Measurements from ENCODE around the gene PACSIN1. TPM values are rescaled to one million over a fixed set of nuclear protein-coding genes. Genes with fewer than 3 reads are reported as not detected.

The PACSIN1 gene
- total RNA-seq, 2 experiments from 2014 or later = 19.3 to 88.4 TPM

- peaks cover 13% of the 10 kb centered on the region; the same call in 1 of the 2 replicates for H4K20me1 ChIP-seq (ENCODE audit: insufficient read depth, low read length)
- peaks cover 21% of the 10 kb centered on the region for H3K4me1 ChIP-seq (ENCODE audit: insufficient read depth, low read length, poor library complexity, severe bottlenecking)
- peaks cover 8% of the 10 kb centered on the region; the same call in 1 of the 2 replicates for H3K9me3 ChIP-seq (ENCODE audit: low read length)
- H3K27ac ChIP-seq (ENCODE audit: low read depth, low read length, poor library complexity, severe bottlenecking) = peak within 1 kb of the TSS; percentile 70
- ChIA-PET CTCF (ENCODE audit: unreplicated experiment) (no interaction called here), POLR2A (interaction anchor here (0.7 to 2.1 kb wide), 5 partner anchors 10 to 676 kb away, joined by 3 to 14 read pairs (median 5); partner anchors contain the start of gene HMGA1)
- peaks cover 48% of the 10 kb centered on the region for H3K36me3 ChIP-seq (ENCODE audit: insufficient read depth, low read length)
- TF ChIP-seq CTCF (conservative IDR thresholded peaks at IDR 0.05; ENCODE audit: low read length) (no peak), EZH2phosphoT487 (IDR thresholded peaks at IDR 0.05; ENCODE audit: borderline replicate concordance, low read depth, low read length) (no peak)
- H3K9me2 ChIP-seq (ENCODE audit: insufficient read depth, low read length) = no peaks in the 10 kb centered on the region
- no TSS peak for BruUV-seq (replicated peaks)
- H2AFZ ChIP-seq (ENCODE audit: low read length) = peak within 1 kb of the TSS; percentile 91
- DNase-seq (ENCODE audit: low spot score) = peak; percentile 93
- peak within 1 kb of the TSS; percentile 97 for H3K4me3 ChIP-seq (ENCODE audit: low read depth, low read length, poor library complexity, severe bottlenecking)
- H3K79me2 ChIP-seq (ENCODE audit: insufficient read depth, low read depth, low read length) = peaks cover 51% of the 10 kb centered on the region
- H3K4me2 ChIP-seq (ENCODE audit: low read length) = peak within 1 kb of the TSS; percentile 65
- intact Hi-C loops (cut with micrococcal nuclease; ENCODE audit: unreplicated experiment) = loop anchor here (1.0 kb wide), 1 partner anchor 176 kb away; the partner anchor contains the start of gene SMIM29
Measured at GRCh38 chr6:34425498-34426410, 40.1 kb upstream of the PACSIN1 start, which contains the start of gene RPS10. RPS10 (minus strand) TSS chr6:34426069; CDS start chr6:34425221, 848 bp downstream.

- H3K79me2 ChIP-seq (ENCODE audit: insufficient read depth, low read depth, low read length) = no peaks in the 10 kb centered on the region
- no peak overlapping the region for H3K27ac ChIP-seq (ENCODE audit: low read depth, low read length, poor library complexity, severe bottlenecking)
- H3K4me3 ChIP-seq (ENCODE audit: low read depth, low read length, poor library complexity, severe bottlenecking) = no peak overlapping the region
- ChIA-PET POLR2A (interaction anchor here (0.6 kb wide), 1 partner anchor 1902 kb away, joined by 5 read pairs; no protein-coding TSS in a partner anchor), CTCF (ENCODE audit: unreplicated experiment) (no interaction called here)
- peaks cover 17% of the 10 kb centered on the region for H3K9me3 ChIP-seq (ENCODE audit: low read length)
- BruUV-seq (replicated peaks) = no TSS peak
- no peak overlapping the region for H2AFZ ChIP-seq (ENCODE audit: low read length)
- no peaks in the 10 kb centered on the region; the same call in 1 of the 2 replicates for H3K36me3 ChIP-seq (ENCODE audit: insufficient read depth, low read length)
- no peaks in the 10 kb centered on the region for H4K20me1 ChIP-seq (ENCODE audit: insufficient read depth, low read length)
- intact Hi-C loops (cut with micrococcal nuclease; ENCODE audit: unreplicated experiment) = no loop called here
- no peak for TF ChIP-seq CTCF (conservative IDR thresholded peaks at IDR 0.05; ENCODE audit: low read length)
- TF ChIP-seq EZH2phosphoT487 (IDR thresholded peaks at IDR 0.05; ENCODE audit: borderline replicate concordance, low read depth, low read length) = no peak
- DNase-seq (ENCODE audit: low spot score) = no peak
- peaks cover 11% of the 10 kb centered on the region for H3K4me1 ChIP-seq (ENCODE audit: insufficient read depth, low read length, poor library complexity, severe bottlenecking)
- no peaks in the 10 kb centered on the region for H3K9me2 ChIP-seq (ENCODE audit: insufficient read depth, low read length)
- no peak overlapping the region for H3K4me2 ChIP-seq (ENCODE audit: low read length)
Measured at GRCh38 chr6:34435916-34436315, 30.0 kb upstream of the PACSIN1 start.

All from OCI-LY7 (cell line).